Astrocyte of the cerebellum (primary cell): ENCODE measurements around the gene CMIP.

Experiments
- DNase-seq: peaks from one replicate; pipeline ENCODE4 v3.0.0-alpha.2; 2011; ENCODE audit warnings: low read depth
- H3K4me3 ChIP-seq: 2 replicates; pipeline ENCODE4 v1.5.1; 2011; ENCODE audit warnings: mild to moderate bottlenecking, low read depth, low read length, moderate library complexity
- CTCF ChIP-seq: IDR thresholded peaks from 2 replicates; pipeline ENCODE4 v1.5.1; 2012; ENCODE audit warnings: low read length, low read depth, moderate library complexity, mild to moderate bottlenecking; ENCODE audit errors: missing control alignments
- in situ Hi-C: cut with HindIII; loops from 2 replicates; pipeline ENCODE4 v1.10.0; 2017; ENCODE audit warnings: low sequenced_read_pairs

The CMIP gene

DNA sequence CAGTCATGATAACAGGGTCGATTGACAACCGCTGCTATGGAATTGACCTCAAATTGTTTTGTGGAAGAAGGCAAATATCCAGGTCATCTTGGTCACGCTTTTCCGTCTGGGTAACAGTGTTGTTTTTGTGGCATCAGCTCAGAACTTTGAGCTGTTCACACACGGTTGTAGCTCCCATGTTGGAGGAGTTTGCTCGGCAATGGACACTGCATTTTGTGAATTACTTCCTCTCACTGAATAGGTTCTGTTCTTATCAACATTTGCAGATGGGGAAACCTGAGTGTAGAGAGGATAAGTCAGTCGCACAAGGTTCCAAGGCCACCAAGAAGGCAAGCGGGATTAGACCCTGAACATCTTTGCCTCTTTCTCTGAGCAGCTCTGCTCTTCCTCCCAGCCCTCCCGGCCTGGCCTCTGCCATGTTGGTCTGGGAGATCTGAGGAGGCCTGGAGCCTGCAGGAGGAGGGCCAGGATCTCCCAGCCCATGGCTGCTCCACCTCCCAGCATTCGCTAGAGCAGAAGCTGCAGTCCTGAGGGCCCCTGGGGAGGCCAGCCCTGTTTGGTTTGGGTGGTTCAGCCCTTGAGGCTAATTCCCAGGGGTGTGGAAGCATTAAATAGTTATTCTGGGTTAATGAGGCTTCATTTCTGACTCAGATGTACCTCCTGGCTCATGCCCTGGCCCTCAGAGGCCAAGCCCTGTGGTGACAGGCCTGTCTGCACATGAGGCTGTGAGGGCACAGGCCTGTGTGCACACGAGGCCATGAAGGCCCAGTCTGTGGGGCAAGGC, 180.3 kb downstream of the CMIP start:
- H3K4me3 ChIP-seq, result no peak overlapping the region
- in situ Hi-C loops, result loop anchor here (5.0 kb wide), 2 partner anchors 38 to 78 kb away; no protein-coding TSS in a partner anchor
- DNase-seq, result no peak
- TF ChIP-seq CTCF, result no peak

- in situ Hi-C loops, result no loop called here
- no peak overlapping the region for H3K4me3 ChIP-seq
- no peak for DNase-seq
- TF ChIP-seq CTCF, result no peak
Observed at GRCh38 chr16:81625544-81626153, 181.0 kb downstream of the CMIP start.

DNA sequence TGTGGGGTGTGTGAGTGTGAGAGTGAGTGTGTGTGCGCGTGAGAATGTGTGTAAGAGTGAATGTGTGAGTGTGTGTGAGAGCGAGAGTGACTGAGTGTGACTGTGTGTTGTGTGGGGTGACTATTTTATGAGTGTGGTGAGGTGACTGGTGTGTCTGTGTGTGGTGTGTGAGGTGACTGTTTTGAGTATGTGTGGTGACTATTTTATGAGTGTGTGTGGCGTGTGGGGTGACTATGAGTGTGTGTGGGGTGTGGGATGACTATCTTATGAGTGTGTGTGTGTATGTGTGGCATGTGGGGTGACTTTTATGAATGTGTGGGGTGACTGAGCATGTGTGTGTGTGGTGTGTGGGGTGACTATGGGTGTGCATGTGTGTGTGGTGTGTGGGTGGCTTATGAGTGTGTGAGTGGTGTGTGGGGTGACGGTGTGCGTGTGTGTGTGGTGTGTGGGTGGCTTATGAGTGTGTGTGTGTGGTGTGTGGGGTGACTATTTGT, 181.6 kb downstream of the CMIP start:
- TF ChIP-seq CTCF, result no peak
- DNase-seq, result no peak
- in situ Hi-C loops, result no loop called here
- H3K4me3 ChIP-seq, result no peak overlapping the region

DNA sequence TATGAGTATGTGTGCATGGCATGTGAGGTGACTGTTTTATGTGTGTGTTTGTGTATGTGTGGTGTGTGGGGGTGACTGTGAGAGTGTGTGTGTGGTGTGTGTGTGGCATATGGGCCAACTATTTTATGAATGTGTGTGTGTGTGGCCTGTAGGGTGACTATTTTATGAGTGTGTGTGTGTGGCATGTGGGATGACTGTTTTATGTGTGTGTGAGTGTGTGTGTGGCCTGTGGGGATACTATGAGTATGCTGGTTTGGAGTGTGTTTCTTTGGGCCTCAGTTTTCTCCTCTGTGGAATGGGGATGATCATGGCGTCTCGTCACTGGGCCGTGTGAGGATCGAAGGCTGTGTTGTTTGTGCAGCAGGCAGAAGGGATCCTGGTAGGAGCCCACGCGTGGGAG, 182.4 kb downstream of the CMIP start:
- in situ Hi-C loops, result no loop called here
- no peak overlapping the region for H3K4me3 ChIP-seq
- TF ChIP-seq CTCF, result no peak
- no peak for DNase-seq

DNA sequence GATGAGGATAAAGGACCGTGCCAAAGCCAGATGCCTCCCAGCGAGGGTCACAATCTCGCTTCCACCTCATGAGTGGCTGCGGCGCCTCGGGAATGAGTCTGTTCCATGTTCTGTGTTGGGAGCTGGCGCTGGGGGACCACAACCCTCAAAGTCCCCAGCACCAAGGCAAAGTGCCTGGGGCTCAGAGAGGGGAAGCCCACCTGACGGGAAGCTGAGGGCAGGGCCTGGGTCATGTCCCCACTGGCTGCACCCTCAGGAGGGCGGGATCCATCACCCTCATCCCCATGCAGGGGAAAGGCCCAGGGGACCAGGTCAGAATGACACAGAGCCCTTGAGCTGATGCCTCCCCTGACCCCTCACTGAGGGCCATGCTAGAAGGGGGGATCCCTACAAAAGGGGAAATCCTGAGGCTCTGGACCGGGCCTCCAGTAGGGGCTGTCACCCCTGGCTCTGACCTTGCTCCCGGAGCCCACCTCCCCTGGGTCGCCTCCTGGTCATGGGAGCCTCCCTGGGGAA, 183.2 kb downstream of the CMIP start:
- in situ Hi-C loops, result no loop called here
- no peak overlapping the region for H3K4me3 ChIP-seq
- no peak for DNase-seq
- no peak for TF ChIP-seq CTCF

DNA sequence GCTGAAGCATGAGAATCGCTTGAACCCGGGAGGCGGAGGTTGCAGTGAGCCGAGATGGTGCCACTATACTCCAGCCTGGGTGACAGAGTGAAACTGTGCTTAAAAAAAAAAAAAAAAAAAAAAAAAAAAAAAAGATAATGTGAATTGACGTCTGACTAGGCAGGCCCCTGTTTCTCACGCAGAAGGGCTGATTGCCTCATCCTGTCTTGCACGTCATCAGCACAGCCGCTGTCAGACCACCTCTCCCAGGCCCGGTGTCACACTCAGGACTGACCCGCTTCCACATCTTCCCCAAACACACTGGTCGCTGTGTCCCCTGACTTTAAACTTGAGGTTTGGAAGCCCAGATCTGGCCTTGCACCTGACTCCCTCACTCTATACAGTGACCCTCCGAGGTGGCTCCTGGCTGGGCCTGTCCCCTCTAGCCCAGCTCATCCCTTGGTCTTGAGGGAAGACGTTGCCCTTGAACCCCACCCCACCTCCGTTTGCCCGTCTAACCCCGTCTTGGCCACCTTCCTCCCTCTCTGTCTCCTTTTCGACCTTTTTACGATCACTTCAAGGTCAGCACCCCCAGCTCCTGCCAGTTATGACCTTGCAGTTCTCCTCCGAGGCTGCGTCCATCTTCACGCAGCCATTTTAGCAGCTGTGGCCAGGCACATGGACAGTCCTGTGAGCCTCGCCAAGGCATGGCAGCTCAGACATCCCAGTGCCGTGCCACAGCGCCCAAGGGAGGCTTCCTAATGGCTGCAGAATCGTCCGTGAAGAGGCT, 184.6 kb downstream of the CMIP start:
- H3K4me3 ChIP-seq, result no peak overlapping the region
- no peak for DNase-seq
- no peak for TF ChIP-seq CTCF
- in situ Hi-C loops, result no loop called here
